GM21526 (cell line): Measurements from ENCODE around the gene SUCLG2.

ENCODE experiments used
- ATAC-seq: cut with Tn5 transposase; IDR thresholded peaks from one replicate; pipeline ENCODE4 v1.9.1; 2021; ENCODE audit warnings: moderate library complexity; ENCODE audit not compliant: unreplicated experiment, low FRiP score

SUCLG2 gene

GRCh38 chr3:67521053-67521646, 133.3 kb downstream of the SUCLG2 start:
- peak; percentile 67 for ATAC-seq

GRCh38 chr3:67518236-67518635, 136.2 kb downstream of the SUCLG2 start:
- no peak for ATAC-seq

GRCh38 chr3:67517781-67518180, 136.6 kb downstream of the SUCLG2 start:
- ATAC-seq, result no peak

GRCh38 chr3:67516496-67516895, 137.9 kb downstream of the SUCLG2 start:
- ATAC-seq, result no peak

GRCh38 chr3:67515778-67516177, 138.6 kb downstream of the SUCLG2 start:
- no peak for ATAC-seq

GRCh38 chr3:67509471-67510075, 144.8 kb downstream of the SUCLG2 start:
- ATAC-seq, result no peak

- no peak for ATAC-seq
Measured at GRCh38 chr3:67507584-67507983, 146.8 kb downstream of the SUCLG2 start.

- no peak for ATAC-seq
Measured at GRCh38 chr3:67500709-67501108, 153.7 kb downstream of the SUCLG2 start.

GRCh38 chr3:67497746-67498145, 156.7 kb downstream of the SUCLG2 start:
- no peak for ATAC-seq

- no peak for ATAC-seq
Measured at GRCh38 chr3:67495751-67496150, 158.7 kb downstream of the SUCLG2 start.

- ATAC-seq, result no peak
Measured at GRCh38 chr3:67493808-67494207, 160.6 kb downstream of the SUCLG2 start.

- no peak for ATAC-seq
Measured at GRCh38 chr3:67490658-67491057, 163.8 kb downstream of the SUCLG2 start.

GRCh38 chr3:67489816-67490215, 164.6 kb downstream of the SUCLG2 start:
- no peak for ATAC-seq

GRCh38 chr3:67487564-67488114, 166.8 kb downstream of the SUCLG2 start:
- ATAC-seq, result no peak

- ATAC-seq, result no peak
Measured at GRCh38 chr3:67486883-67487282, 167.5 kb downstream of the SUCLG2 start.

- ATAC-seq, result no peak
Measured at GRCh38 chr3:67484085-67484484, 170.3 kb downstream of the SUCLG2 start.

- ATAC-seq, result no peak
Measured at GRCh38 chr3:67481126-67481525, 173.3 kb downstream of the SUCLG2 start.

- no peak for ATAC-seq
Measured at GRCh38 chr3:67478423-67478822, 176.0 kb downstream of the SUCLG2 start.

- no peak for ATAC-seq
Measured at GRCh38 chr3:67474311-67474710, 180.1 kb downstream of the SUCLG2 start.

- ATAC-seq, result no peak
Measured at GRCh38 chr3:67472674-67473201, 181.7 kb downstream of the SUCLG2 start.

GRCh38 chr3:67470207-67470606, 184.2 kb downstream of the SUCLG2 start:
- ATAC-seq, result no peak

- ATAC-seq, result no peak
Measured at GRCh38 chr3:67468511-67468910, 185.9 kb downstream of the SUCLG2 start.
